Neural cell (in vitro differentiated cells): Measurements from ENCODE around the gene LRRK2. TPM values are rescaled to one million over a fixed set of nuclear protein-coding genes. Genes with fewer than 3 reads are reported as not detected.

ENCODE experiments used
- H2AFZ ChIP-seq: fragments of 200-600, 300-800 bp; sonication (generic), shearing (Covaris generic); 2 replicates; pipeline ENCODE4 v1.6.0; 2014; ENCODE audit warnings: low read depth, mild to moderate bottlenecking, antibody characterized with exemption, low read length, moderate library complexity
- H3F3A ChIP-seq: fragments of 200-600 bp; shearing (Covaris generic); 2 replicates; pipeline ENCODE4 v1.6.1; 2016; ENCODE audit warnings: mild to moderate bottlenecking, moderate library complexity, mixed read lengths, antibody characterized with exemption, low read length; ENCODE audit not compliant: insufficient read depth, poor library complexity, severe bottlenecking
- H3K27ac ChIP-seq: fragments of 200-600, 300-800 bp; sonication (generic), shearing (Covaris generic); 2 replicates; pipeline ENCODE4 v1.5.1; 2014; ENCODE audit warnings: mild to moderate bottlenecking, low read length, moderate library complexity
- H3K27me3 ChIP-seq: fragments of 300-800, 200-600 bp; sonication (generic), shearing (Covaris generic); 2 replicates; pipeline ENCODE4 v1.6.0; 2014; ENCODE audit warnings: mild to moderate bottlenecking, low read depth, low read length, moderate library complexity; ENCODE audit not compliant: insufficient read depth
- H3K36me3 ChIP-seq: fragments of 300-800, 200-600 bp; sonication (generic), shearing (Covaris generic); 2 replicates; pipeline ENCODE4 v1.5.1; 2014; ENCODE audit warnings: mild to moderate bottlenecking, antibody characterized with exemption, low read length, moderate library complexity; ENCODE audit not compliant: insufficient read depth
- H3K4me2 ChIP-seq: fragments of 300-800, 200-600 bp; sonication (generic), shearing (Covaris generic); 2 replicates; pipeline ENCODE4 v1.6.0; 2014; ENCODE audit warnings: mild to moderate bottlenecking, low read length
- H3K4me3 ChIP-seq: fragments of 300-800, 200-600 bp; sonication (generic), shearing (Covaris generic); 2 replicates; pipeline ENCODE4 v1.5.1; 2014; ENCODE audit warnings: mild to moderate bottlenecking, low read length, moderate library complexity
- H3K79me2 ChIP-seq: fragments of 200-600 bp; shearing (Covaris generic); replicated peaks from 2 replicates; pipeline ENCODE4 v1.6.0; 2014; ENCODE audit warnings: mild to moderate bottlenecking, low read length, moderate library complexity; ENCODE audit not compliant: insufficient read depth
- H3K9ac ChIP-seq: fragments of 300-800, 200-600 bp; sonication (generic), shearing (Covaris generic); 2 replicates; pipeline ENCODE4 v1.6.1; 2016; ENCODE audit warnings: mild to moderate bottlenecking, low read length, mixed read lengths
- H3K9me2 ChIP-seq: fragments of 200-600 bp; shearing (Covaris generic); 2 replicates; pipeline ENCODE4 v1.6.1; 2016; ENCODE audit warnings: mild to moderate bottlenecking, low read length, mixed read lengths; ENCODE audit not compliant: insufficient read depth
- H3K9me3 ChIP-seq: fragments of 200-600, 300-800 bp; sonication (generic), shearing (Covaris generic); 2 replicates; pipeline ENCODE4 v1.6.1; 2016; ENCODE audit warnings: mild to moderate bottlenecking, mixed run types, low read length, moderate library complexity, mixed read lengths
- H4K20me1 ChIP-seq: fragments of 200-600 bp; shearing (Covaris generic); 2 replicates; pipeline ENCODE4 v1.6.1; 2016; ENCODE audit warnings: mild to moderate bottlenecking, mixed run types; ENCODE audit not compliant: insufficient read depth
- EP300 ChIP-seq: fragments of 450-650 bp; conservative IDR thresholded peaks from 2 replicates; pipeline ENCODE4 v1.6.1; 2014; ENCODE audit warnings: antibody characterized with exemption, mild to moderate bottlenecking, moderate library complexity; ENCODE audit not compliant: poor library complexity, severe bottlenecking
- EZH2 ChIP-seq: fragments of 200-600, 300-800 bp; shearing (Covaris generic), sonication (generic); IDR thresholded peaks from 2 replicates; pipeline ENCODE4 v1.6.1; 2014; ENCODE audit warnings: antibody characterized with exemption, low read length, borderline replicate concordance, mild to moderate bottlenecking; ENCODE audit not compliant: insufficient read depth, poor library complexity, severe bottlenecking
- MXI1 ChIP-seq: fragments of 450-650 bp; conservative IDR thresholded peaks from 2 replicates; pipeline ENCODE4 v1.6.1; 2014; ENCODE audit warnings: antibody characterized with exemption, mild to moderate bottlenecking; ENCODE audit not compliant: poor library complexity, severe bottlenecking
- POLR2AphosphoS5 ChIP-seq: IDR thresholded peaks from 2 replicates; pipeline ENCODE4 v1.6.1; 2012
- RAD21 ChIP-seq: fragments of 450-650 bp; conservative IDR thresholded peaks from 2 replicates; pipeline ENCODE4 v1.6.1; 2014; ENCODE audit warnings: antibody characterized with exemption, mild to moderate bottlenecking, moderate library complexity
- REST ChIP-seq: IDR thresholded peaks from 2 replicates; pipeline ENCODE4 v1.6.1; 2012; ENCODE audit warnings: borderline replicate concordance
- SMC3 ChIP-seq: fragments of 450-650 bp; conservative IDR thresholded peaks from 2 replicates; pipeline ENCODE4 v1.6.1; 2014; ENCODE audit warnings: antibody characterized with exemption, mild to moderate bottlenecking, moderate library complexity; ENCODE audit not compliant: poor library complexity
- TAF1 ChIP-seq: IDR thresholded peaks from 2 replicates; pipeline ENCODE4 v1.6.1; 2012; ENCODE audit warnings: low read depth
- polyA plus RNA-seq: library from polyadenylated mRNA; depleted of rRNA; stranded (reverse); fragments of >200 nt; gene quantifications from 2 replicates; pipeline ENCODE4 v1.2.3, GENCODE V29; 2014
- TF ChIP-seq, protein P1 (sequence below): fragments of 450-650 bp; IDR thresholded peaks from 2 replicates; pipeline ENCODE4 v1.5.1; 2014; ENCODE audit warnings: antibody characterized with exemption, mild to moderate bottlenecking, moderate library complexity; ENCODE audit not compliant: poor library complexity, severe bottlenecking

Gene LRRK2
- polyA plus RNA-seq, 1 donor from 2014 or later = 0.54 TPM

DNA sequence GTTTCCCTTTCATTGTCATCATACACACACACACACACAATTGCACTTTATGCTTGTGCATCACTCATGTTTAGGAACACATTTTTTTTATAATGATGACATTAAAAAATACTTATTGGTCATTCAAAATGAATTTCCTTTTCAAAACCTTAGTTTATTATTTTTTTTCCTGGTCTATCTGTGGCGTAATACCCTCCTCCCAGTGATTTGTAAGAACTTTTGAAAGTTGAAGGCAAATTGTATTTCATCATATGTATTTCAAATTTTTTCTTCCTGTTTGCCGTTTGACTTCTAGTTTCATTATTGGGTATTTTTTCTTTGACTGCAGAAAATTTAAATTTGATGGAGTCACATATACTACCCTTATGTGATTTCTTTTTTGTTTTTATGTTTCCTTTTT, 2.5 kb upstream of the LRRK2 start:
- Histone ChIP-seq H3K9ac (no peak overlapping the region), H4K20me1 (no peaks in the 10 kb centered on the region), H3K27me3 (peaks cover 25% of the 10 kb centered on the region), H3K9me3 (no peaks in the 10 kb centered on the region), H3K27ac (no peak overlapping the region), H3K4me2 (no peak overlapping the region), H3K4me3 (no peak overlapping the region), H3F3A (no peaks in the 10 kb centered on the region), H3K9me2 (no peaks in the 10 kb centered on the region), H3K79me2 (no peaks in the 10 kb centered on the region), H2AFZ (no peak overlapping the region), H3K36me3 (no peaks in the 10 kb centered on the region)
- TF ChIP-seq EP300 = no peak
- no peak for TF ChIP-seq MXI1
- TF ChIP-seq REST = no peak
- no peak for TF ChIP-seq RAD21
- TF ChIP-seq TAF1 = no peak
- TF ChIP-seq EZH2 = no peak
- no peak for TF ChIP-seq SMC3
- TF ChIP-seq, protein P1, sequence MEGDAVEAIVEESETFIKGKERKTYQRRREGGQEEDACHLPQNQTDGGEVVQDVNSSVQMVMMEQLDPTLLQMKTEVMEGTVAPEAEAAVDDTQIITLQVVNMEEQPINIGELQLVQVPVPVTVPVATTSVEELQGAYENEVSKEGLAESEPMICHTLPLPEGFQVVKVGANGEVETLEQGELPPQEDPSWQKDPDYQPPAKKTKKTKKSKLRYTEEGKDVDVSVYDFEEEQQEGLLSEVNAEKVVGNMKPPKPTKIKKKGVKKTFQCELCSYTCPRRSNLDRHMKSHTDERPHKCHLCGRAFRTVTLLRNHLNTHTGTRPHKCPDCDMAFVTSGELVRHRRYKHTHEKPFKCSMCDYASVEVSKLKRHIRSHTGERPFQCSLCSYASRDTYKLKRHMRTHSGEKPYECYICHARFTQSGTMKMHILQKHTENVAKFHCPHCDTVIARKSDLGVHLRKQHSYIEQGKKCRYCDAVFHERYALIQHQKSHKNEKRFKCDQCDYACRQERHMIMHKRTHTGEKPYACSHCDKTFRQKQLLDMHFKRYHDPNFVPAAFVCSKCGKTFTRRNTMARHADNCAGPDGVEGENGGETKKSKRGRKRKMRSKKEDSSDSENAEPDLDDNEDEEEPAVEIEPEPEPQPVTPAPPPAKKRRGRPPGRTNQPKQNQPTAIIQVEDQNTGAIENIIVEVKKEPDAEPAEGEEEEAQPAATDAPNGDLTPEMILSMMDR = no peak
- no peak for TF ChIP-seq POLR2AphosphoS5

DNA sequence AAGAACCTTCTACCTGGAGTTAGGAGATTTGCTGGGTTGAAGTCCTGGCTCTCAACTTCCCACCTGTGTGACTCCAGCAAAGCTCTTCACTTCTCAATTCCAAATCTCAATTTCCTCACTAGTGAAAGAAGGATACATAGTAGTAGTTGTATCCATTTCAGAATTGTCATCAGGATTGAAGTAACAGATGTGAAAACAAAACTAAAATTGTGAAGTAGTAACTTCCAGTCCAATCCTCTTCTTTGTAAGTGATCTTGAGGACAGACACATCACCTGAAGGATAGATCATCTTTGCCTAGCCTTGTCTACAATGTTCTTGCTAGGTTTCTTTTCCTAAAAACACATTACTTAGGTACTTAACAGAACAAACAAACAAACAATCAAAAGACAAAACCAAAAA, 1.2 kb upstream of the LRRK2 start:
- H3K9me3 ChIP-seq = no peaks in the 10 kb centered on the region
- TF ChIP-seq EP300 = no peak
- TF ChIP-seq POLR2AphosphoS5 = no peak
- TF ChIP-seq REST = no peak
- H4K20me1 ChIP-seq = no peaks in the 10 kb centered on the region
- H3F3A ChIP-seq = no peaks in the 10 kb centered on the region
- no peaks in the 10 kb centered on the region for H3K79me2 ChIP-seq
- peaks cover 25% of the 10 kb centered on the region for H3K27me3 ChIP-seq
- H3K9me2 ChIP-seq = no peaks in the 10 kb centered on the region
- H3K36me3 ChIP-seq = no peaks in the 10 kb centered on the region
- no peak overlapping the region for H2AFZ ChIP-seq
- H3K4me2 ChIP-seq = no peak overlapping the region
- H3K4me3 ChIP-seq = no peak overlapping the region
- no peak overlapping the region for H3K27ac ChIP-seq
- no peak overlapping the region for H3K9ac ChIP-seq
